GM12872 (cell line): Measurements from ENCODE around the gene MECP2.

Source experiments
- TF ChIP-seq, protein P1 (sequence below): IDR thresholded peaks from 3 replicates; pipeline ENCODE4 v1.5.1; 2011; ENCODE audit warnings: low read depth, mild to moderate bottlenecking, low read length, moderate library complexity; ENCODE audit not compliant: insufficient read depth

The MECP2 gene

GRCh38 chrX:154039577-154039976 is 57.9 kb downstream of the MECP2 start:
- TF ChIP-seq, protein P1, sequence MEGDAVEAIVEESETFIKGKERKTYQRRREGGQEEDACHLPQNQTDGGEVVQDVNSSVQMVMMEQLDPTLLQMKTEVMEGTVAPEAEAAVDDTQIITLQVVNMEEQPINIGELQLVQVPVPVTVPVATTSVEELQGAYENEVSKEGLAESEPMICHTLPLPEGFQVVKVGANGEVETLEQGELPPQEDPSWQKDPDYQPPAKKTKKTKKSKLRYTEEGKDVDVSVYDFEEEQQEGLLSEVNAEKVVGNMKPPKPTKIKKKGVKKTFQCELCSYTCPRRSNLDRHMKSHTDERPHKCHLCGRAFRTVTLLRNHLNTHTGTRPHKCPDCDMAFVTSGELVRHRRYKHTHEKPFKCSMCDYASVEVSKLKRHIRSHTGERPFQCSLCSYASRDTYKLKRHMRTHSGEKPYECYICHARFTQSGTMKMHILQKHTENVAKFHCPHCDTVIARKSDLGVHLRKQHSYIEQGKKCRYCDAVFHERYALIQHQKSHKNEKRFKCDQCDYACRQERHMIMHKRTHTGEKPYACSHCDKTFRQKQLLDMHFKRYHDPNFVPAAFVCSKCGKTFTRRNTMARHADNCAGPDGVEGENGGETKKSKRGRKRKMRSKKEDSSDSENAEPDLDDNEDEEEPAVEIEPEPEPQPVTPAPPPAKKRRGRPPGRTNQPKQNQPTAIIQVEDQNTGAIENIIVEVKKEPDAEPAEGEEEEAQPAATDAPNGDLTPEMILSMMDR, result no peak

GRCh38 chrX:154038656-154039055 is 58.9 kb downstream of the MECP2 start:
- TF ChIP-seq, protein P1, result no peak

DNA sequence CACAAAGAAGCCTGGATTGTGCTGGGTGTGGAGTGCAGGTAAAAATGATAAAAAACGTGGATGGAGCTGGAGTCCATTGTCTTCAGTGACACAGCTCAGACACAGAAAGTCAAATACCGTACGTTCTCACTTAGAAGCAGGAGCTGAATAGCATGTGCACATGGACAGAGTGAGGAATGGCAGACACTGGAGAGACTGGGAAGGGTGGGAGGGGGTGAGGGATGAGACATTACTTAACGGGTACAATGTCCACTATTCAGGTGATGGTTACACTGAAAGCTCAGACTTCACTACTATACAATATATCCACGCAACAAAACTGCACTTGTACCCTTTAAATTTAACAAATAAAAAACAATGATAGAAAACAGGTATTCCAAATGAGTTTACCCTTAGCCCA is 59.8 kb downstream of the MECP2 start:
- TF ChIP-seq, protein P1, result no peak

- TF ChIP-seq, protein P1, result no peak
These were observed 61.0 kb downstream of the MECP2 start for GRCh38 chrX:154036513-154036912.

DNA sequence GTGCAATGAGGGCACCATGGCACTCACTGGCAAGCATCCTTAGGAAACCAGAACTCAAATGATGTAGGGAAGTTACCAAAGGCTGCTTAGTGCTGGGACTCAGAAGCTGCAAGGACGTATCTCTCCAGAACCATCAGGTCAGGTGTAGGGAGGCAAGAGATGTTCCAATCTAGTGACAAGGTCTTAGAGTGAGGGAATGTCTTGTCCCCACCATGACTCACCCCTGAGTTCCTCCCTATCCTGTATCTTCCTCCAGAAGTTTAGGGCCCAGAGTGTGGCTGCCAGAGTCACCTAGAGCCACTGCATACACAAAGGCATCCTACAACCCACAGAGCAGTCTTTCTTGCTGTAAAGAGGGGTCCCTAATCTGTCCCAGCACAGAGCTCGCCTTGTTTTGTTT is 63.7 kb downstream of the MECP2 start:
- TF ChIP-seq, protein P1, result no peak

- TF ChIP-seq, protein P1, result no peak
These were observed 64.9 kb downstream of the MECP2 start for GRCh38 chrX:154032653-154033052.

DNA sequence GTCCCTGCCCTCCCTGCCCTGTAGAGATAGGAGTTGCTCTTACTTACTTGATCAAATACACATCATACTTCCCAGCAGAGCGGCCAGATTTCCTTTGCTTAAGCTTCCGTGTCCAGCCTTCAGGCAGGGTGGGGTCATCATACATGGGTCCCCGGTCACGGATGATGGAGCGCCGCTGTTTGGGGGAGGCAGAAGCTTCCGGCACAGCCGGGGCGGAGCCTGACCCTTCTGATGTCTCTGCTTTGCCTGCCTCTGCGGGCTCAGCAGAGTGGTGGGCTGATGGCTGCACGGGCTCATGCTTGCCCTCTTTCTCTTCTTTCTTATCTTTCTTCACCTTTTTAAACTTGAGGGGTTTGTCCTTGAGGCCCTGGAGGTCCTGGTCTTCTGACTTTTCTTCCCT is 65.4 kb downstream of the MECP2 start:
- TF ChIP-seq, protein P1, result no peak
